Measurements from ENCODE around the gene KRTAP10-12.

DNA sequence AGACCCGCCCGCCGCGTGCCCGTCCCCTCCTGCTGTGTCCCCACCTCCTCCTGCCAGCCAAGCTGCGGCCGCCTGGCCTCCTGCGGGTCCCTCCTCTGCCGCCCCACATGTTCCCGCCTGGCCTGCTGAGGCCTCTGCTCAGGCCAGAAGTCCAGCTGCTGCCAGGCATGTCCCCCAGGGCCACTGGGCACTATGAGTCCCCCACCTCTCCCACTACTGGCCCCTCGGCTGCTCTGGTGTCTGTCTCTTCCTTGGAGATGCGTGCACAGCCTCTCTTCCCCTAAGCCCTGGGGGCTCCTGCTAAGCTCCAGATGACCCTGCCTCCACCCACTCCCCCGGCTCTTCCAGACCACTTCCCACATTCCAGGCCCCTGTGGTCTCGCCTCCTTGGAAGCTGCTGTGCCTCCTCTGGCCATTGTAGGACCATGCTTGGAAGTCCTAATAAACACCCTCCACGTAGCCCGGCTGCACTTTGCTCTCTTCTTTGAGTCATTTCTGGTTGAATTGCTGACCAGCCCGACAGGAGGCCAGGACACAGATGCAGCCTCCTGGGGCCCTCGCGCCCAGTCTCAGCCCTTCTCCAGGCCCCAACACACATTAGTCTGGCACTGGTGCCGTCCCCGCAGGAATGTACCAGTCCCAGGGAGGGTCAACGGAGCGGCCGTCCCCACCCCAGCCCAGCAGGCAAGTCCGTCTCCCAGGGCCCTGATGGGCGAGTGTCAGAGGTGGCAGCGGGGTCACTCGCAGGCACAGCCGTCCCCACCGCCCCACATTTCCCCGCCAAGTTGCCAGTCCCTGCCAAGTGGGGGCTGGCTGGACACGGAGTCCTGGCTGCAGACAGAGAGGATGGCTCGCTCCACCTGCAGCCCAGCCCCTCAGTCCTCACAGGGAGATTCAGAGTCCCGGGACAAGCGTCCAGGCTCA lies 1.1 kb downstream of the KRTAP10-12 start:
- no peak for TF ChIP-seq POLR2AphosphoS5 (IDR thresholded peaks at IDR 0.05)
- TF ChIP-seq, protein P1, sequence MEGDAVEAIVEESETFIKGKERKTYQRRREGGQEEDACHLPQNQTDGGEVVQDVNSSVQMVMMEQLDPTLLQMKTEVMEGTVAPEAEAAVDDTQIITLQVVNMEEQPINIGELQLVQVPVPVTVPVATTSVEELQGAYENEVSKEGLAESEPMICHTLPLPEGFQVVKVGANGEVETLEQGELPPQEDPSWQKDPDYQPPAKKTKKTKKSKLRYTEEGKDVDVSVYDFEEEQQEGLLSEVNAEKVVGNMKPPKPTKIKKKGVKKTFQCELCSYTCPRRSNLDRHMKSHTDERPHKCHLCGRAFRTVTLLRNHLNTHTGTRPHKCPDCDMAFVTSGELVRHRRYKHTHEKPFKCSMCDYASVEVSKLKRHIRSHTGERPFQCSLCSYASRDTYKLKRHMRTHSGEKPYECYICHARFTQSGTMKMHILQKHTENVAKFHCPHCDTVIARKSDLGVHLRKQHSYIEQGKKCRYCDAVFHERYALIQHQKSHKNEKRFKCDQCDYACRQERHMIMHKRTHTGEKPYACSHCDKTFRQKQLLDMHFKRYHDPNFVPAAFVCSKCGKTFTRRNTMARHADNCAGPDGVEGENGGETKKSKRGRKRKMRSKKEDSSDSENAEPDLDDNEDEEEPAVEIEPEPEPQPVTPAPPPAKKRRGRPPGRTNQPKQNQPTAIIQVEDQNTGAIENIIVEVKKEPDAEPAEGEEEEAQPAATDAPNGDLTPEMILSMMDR (IDR thresholded peaks at IDR 0.05), result no peak

Data from prostate gland (tissue), 2 donors.